Endometrium (tissue), 2 donors: Measurements from ENCODE around the gene SLC6A6.
A peak's percentile ranks its signal among the peaks of the same experiment; 100 is the strongest.
"Not testable (repeated sequence)": the region's sequence is repeated elsewhere in the genome, so short reads cannot be mapped to it uniquely, and the experiment has no call there.

Source experiments
- FAIRE-seq: peaks from 2 replicates; lab custom pipeline; 2012; peaks lifted over from hg19 to GRCh38; lab: Jason Lieb, UNC
- donor health status: control.
- donor health status: control.

The SLC6A6 gene

DNA sequence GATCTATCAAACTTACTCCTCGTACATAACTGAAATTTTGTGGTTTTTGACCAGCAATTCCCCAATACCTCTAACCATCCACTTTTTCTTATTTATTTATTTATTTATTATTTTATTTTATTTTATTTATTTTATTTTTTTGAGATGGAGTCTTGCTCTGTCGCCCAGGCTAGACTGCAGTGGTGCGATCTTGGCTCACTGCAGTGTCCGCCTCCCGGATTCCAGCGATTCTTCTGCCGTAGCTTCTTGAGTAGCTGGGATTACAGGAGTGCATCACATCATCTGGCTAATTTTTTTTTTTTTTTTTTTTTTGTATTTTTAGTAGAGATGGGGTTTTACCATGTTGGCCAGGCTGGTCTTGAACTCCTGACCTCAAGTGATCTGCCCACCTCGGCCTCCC is 35.3 kb downstream of the SLC6A6 start:
- FAIRE-seq = not testable (repeated sequence)

GRCh38 chr3:14438262-14438661 is 35.9 kb downstream of the SLC6A6 start:
- no peak for FAIRE-seq

DNA sequence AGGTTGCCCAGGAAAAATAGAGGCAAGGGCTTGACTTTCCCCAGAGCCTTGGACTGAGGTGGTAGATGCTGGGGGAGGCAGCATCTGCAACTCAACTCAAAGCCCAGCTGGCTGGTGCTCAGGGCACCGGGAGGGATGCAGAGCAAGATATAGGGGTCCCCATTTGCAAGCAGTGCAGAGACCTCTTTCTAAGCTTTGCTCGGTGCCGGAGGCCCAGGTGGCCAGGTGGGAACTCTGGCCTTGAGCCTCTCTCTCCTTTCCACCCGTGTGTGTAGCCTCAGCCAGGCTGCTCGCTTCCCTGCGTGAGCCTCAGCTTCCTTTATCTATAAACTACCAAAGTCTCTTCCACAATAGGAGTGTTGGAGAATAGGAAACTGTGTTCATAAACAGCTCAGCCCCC is 36.5 kb downstream of the SLC6A6 start:
- no peak for FAIRE-seq

- FAIRE-seq = no peak
Observed at GRCh38 chr3:14439501-14440167, 37.2 kb downstream of the SLC6A6 start.

DNA sequence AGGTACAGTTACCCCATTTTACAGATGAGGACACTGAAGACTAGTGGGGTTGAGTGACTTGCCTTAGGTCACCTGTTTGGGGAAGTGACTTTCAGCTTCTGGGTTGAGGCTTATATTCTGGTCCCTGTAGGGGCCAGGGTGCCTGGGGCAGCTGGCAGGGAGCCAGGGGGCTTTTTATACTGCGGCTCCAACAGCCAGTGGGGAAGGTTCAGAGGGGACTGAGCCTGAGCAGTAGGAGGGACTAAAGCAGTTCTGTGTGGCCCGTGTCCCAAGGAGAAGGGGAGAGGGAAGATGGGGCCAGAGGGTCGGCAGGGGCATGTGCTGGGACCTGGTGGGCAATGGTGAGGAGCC is 37.7 kb downstream of the SLC6A6 start:
- no peak for FAIRE-seq

DNA sequence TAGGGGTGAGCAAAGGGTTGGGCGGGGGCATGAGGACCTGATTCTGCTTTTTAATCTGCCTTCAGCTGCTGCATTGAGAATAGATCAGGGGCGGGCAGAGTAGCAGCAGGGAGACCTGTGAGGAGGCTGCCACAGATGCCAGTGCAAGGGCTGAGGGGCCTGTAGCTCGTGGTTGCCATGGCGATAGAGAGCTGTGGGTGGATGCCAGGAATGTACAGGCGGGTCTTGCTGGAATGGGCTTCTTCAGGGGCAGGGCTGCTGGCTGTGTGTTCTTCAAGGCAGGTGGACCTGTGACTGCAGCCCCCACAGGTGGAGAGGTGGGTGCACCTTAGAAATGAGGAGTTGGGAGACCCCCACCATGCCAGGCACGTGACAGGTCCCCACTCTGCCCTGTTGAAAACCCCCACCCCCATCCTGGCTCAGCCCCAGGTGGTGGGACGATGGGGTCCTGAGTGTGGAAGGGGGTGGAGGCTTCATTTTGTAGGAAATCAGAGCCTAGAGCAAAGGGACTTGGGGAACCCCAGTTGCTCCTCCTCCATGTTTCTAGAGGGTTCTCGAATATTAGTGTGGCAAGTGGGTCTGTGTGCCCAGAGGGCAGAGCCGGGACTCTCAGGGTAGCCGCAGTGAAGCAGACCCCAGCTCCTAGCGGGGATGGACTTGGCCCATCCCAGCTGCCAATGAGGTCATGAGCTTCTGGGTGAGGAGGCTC is 38.3 kb downstream of the SLC6A6 start:
- FAIRE-seq = no peak

DNA sequence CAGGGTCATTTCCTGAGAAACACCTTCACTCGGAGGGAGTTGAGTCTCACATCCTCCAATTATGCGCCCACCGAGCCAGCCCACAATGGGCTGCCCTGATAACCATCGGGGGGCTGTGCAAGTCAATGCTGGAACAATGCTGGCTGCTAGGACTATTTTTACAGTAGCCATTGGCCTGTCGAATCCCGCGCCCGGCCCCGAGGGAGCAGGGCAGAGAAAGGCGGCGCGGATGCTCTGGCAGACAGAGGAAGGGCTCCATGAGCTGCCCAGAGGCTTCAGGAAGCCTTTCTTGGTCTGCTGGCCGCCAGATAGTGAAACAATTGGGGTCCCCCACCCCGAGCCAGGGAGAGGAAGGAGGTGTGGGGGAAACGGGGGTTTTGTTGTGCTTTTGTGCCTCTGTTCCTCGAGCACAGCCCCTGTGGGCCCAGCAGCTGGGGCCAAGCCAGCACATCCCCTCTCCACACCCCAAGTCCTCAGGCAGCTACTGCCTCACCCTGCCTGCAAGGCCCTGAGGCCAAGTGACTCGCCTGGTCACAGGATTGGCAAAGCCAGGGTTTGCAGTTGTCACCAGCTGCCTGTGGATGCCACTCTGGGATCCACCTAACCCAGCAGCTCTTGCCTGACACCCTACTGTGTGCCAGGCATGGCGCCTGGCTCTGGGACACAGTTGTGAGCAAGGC is 39.0 kb downstream of the SLC6A6 start:
- FAIRE-seq = no peak

GRCh38 chr3:14441920-14442300 is 39.5 kb downstream of the SLC6A6 start:
- no peak for FAIRE-seq

DNA sequence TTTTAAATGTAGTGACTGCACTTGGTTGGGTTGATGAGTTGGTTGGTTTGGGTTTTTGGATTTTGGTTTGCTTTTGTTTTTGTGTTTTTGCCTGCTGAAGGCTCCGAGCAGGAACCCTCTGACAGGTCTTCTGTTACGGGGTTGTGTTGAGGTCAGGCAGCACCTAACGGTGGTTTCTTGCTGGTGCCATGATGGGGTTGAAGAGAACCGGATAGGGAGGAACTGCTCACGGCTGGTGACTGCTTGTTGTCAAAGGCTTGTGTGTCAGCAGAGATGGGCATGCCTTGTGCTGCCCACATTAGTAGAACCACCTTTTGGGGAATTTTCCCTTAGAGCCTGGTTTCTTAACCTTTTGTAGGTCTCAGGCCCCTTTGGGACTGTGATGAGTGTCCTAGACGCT is 42.0 kb downstream of the SLC6A6 start:
- no peak for FAIRE-seq

GRCh38 chr3:14445773-14446172 is 43.4 kb downstream of the SLC6A6 start:
- no peak for FAIRE-seq

- no peak for FAIRE-seq
Observed at GRCh38 chr3:14446988-14447570, 44.7 kb downstream of the SLC6A6 start.

- no peak for FAIRE-seq
Observed at GRCh38 chr3:14448063-14448462, 45.7 kb downstream of the SLC6A6 start.

GRCh38 chr3:14448756-14449727 is 46.6 kb downstream of the SLC6A6 start:
- no peak for FAIRE-seq

DNA sequence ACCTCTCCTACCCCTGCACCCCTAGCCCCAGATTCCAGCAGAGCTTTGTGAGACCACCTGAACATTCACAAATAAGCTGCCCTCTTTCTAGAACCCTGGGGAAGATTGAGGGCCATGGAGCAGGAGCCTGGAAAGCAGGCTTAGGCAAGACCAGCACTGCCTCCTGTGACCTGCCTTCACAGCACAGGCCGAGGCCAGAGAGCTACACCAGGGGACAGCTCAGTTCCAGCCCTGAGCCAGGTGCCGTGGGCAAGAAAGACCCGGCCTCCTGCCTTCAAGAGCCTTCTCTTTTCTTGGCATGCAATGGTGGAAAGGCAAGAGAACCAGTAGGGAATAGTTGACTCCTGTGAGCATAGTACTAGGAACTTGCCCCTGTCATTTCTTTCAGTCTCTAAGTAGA is 48.1 kb downstream of the SLC6A6 start:
- FAIRE-seq = no peak

DNA sequence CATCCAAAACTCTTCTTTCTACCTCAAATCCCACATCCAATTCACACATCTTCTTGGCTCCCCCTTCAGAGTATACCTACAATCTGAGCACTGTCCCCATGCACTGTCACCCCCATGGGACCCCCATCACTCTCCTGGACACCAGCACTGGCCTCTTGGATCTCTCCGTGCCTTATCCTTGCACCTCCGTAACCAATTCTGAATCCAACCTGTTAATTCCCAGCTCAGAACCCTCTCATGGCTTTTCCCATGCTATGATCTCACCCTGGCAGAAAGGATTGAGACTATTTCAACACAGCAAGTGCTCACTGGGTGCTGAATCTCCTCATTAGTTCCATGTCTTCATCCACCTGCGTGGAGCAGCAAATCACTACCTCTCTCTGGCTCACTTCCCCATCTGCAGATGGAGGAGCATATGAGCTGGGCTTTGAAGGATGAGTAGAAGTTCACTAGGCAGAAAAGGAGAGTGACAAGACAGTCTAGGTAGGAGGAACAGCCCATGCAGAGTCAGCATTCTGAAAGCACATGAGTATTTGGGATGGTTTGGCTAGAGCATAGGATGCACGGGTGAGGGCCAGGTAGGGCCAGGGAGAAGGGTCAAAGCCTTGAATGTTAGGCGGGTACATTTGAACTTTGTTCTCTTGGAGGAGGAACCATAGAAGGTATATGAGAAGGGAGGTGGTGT is 48.7 kb downstream of the SLC6A6 start:
- no peak for FAIRE-seq

DNA sequence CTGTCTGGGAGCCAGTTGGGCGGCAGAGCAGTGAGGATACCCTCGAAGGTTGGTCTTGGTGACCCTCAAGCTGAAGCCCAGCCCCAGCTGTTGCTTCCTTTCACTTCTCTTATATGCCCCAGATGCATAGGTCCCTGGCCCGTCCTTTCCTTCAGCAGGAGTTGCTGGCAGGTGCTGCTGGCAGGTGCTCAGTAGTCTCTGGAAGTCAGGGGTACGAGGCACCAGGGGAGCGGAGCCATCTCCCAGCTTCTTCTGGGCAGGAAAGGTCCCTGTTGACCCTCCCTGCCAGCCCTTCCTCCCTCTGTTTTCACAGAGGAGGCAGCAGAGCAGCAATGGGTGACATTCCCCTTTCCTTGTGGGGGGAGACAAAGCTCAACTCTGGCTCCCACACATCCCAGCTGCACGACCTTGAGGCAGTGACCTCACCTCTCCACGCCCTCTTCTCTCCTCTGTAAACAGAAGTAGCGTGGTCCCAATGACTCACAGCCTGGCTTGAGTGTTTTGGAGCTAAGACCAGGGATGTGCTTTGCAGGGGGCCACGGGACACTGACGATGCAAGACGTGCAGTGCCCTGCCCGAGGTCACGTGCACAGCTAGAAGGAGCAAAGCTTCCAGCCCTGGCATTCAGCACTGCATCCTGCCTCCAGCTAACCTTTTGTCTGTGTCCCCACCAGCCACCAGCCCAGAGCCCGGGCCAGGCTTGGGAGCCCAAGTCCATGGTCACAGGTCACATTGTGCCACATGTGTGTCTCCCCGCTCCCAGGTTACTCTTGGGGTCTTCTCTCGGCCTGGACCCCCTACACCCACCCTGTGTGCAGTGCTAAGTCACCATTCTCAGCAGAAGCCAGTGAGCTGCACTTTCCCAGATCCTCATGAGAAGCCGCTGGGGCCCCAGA is 49.7 kb downstream of the SLC6A6 start:
- no peak for FAIRE-seq

- peak; percentile 99 for FAIRE-seq
Observed at GRCh38 chr3:14452740-14453710, 50.6 kb downstream of the SLC6A6 start.

- FAIRE-seq = no peak
Observed at GRCh38 chr3:14453876-14454638, 51.7 kb downstream of the SLC6A6 start.
